ENCODE data around the gene CCDC112.

GRCh38 chr5:115236599-115236998 lies 59.9 kb downstream of the CCDC112 start:
- no peak for TF ChIP-seq EZH2 (IDR thresholded peaks at IDR 0.05; ENCODE audit: borderline replicate concordance, low read depth, low read length, severe bottlenecking)
- TF ChIP-seq, protein P1, sequence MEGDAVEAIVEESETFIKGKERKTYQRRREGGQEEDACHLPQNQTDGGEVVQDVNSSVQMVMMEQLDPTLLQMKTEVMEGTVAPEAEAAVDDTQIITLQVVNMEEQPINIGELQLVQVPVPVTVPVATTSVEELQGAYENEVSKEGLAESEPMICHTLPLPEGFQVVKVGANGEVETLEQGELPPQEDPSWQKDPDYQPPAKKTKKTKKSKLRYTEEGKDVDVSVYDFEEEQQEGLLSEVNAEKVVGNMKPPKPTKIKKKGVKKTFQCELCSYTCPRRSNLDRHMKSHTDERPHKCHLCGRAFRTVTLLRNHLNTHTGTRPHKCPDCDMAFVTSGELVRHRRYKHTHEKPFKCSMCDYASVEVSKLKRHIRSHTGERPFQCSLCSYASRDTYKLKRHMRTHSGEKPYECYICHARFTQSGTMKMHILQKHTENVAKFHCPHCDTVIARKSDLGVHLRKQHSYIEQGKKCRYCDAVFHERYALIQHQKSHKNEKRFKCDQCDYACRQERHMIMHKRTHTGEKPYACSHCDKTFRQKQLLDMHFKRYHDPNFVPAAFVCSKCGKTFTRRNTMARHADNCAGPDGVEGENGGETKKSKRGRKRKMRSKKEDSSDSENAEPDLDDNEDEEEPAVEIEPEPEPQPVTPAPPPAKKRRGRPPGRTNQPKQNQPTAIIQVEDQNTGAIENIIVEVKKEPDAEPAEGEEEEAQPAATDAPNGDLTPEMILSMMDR (IDR thresholded peaks at IDR 0.05; ENCODE audit: borderline replicate concordance, extremely low read depth, low read length, poor library complexity, severe bottlenecking): no peak

All from DND-41 (cell line).